K562 (cell line): ENCODE results near the gene HDAC5. TPM values are rescaled to one million over a fixed set of nuclear protein-coding genes. Genes with fewer than 3 reads are reported as not detected.

Experiments
- DDX20 ChIP-seq: fragments of 450-650 bp; IDR thresholded peaks from 2 replicates; pipeline ENCODE4 v1.6.1; 2016; ENCODE audit warnings: missing genetic modification characterization, low read depth, mild to moderate bottlenecking, missing compliant biosample characterization, moderate library complexity
- FOXA1 ChIP-seq: fragments of 450-650 bp; IDR thresholded peaks from 2 replicates; pipeline ENCODE4 v1.6.1; 2016; ENCODE audit warnings: mild to moderate bottlenecking, borderline replicate concordance
- THRAP3 ChIP-seq: fragments of 450-650 bp; IDR thresholded peaks from 2 replicates; pipeline ENCODE4 v1.6.1; 2016; ENCODE audit warnings: mild to moderate bottlenecking, inconsistent platforms, borderline replicate concordance
- polyA plus RNA-seq, 8 experiments: library from polyadenylated mRNA; depleted of rRNA in 4 of 8; stranded (reverse) in 5 of 8; unstranded in 3 of 8; fragments of >200 nt; fragmentation: Nextera tagmentation in 2 of 8; fragmentation: Illumina TruSeq in 1 of 8; extraction: Ambion mirVana in 2 of 8; extraction: Trizol in 1 of 8; gene quantifications; 2 replicates each; pipeline versions ENCODE4 v1.2.1 to v1.2.3, GENCODE V29; 2011 to 2014; ENCODE audit warnings: inconsistent platforms in 1 of 8, missing spikeins in 1 of 8
- total RNA-seq, 7 experiments: library from RNA; depleted of rRNA in 6 of 7; stranded (reverse); fragments of >200 nt in 6 of 7; fragmentation: Illumina TruSeq in 2 of 7; extraction: Trizol in 2 of 7; gene quantifications; 2 replicates each; pipeline versions ENCODE4 v1.2.1 to v1.2.3, GENCODE V29; 2011 to 2021; ENCODE audit warnings: low replicate concordance in 1 of 7
- TF ChIP-seq, protein P1 (sequence below), 2 experiments: fragments of 450-650 bp; IDR thresholded peaks; 2 replicates each; pipeline ENCODE4 v1.6.1; 2016; ENCODE audit warnings: mild to moderate bottlenecking in 2 of 2, borderline replicate concordance in 1 of 2, low read depth in 1 of 2, moderate library complexity in 1 of 2

The HDAC5 gene
- total and polyA plus RNA-seq, 9 of the 15 experiments (the other 6 are each of a cell fraction or from before 2014, with no cell fraction given): 0.45 to 26.2 (median 16.4) TPM

DNA sequence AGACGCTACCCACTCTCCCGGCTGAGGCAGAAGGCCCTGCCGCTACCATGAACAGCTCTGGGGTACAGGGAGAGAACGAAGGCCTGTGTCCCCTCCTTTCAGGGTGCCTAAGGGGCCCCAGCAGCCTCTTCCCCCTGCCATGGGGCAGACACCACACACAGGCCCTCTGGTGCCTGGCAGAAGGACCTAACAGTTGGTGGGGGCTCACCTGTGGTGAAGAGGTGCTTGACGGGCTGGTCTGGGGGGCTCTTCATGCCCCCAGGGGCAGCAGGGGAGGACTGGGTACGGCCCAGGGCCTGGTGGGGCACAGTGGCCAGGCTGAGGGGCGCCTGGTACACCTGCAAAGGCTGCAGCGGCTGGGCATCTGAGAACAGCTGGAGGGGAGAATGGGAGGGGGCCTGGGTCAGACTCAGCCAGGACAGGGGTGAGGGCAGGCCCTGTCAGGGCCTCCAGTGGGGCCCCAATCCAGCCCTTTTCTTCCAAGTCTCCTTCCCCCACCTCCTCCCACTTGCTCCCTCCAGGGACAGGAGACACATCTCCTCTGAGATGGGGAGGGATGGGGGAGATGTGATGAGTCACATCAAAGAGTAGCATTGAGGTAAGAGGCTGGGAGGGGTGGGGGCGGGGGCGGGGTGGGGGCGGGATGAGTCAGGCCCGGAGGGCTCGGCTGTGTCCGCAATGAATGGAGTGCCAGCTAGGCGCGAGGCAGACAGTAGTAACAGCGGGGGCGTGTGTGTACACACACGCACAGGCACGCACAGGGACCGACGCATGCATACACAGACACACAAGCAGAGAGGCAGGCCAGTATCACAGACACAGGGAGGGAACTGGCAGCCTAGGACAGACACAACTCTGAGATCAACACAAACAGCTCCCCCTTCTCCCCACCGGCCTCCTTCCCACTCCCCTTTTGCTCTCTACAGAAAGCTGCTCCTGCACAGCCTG, 36.8 kb downstream of the HDAC5 start (continued):
- TF ChIP-seq, protein P1, sequence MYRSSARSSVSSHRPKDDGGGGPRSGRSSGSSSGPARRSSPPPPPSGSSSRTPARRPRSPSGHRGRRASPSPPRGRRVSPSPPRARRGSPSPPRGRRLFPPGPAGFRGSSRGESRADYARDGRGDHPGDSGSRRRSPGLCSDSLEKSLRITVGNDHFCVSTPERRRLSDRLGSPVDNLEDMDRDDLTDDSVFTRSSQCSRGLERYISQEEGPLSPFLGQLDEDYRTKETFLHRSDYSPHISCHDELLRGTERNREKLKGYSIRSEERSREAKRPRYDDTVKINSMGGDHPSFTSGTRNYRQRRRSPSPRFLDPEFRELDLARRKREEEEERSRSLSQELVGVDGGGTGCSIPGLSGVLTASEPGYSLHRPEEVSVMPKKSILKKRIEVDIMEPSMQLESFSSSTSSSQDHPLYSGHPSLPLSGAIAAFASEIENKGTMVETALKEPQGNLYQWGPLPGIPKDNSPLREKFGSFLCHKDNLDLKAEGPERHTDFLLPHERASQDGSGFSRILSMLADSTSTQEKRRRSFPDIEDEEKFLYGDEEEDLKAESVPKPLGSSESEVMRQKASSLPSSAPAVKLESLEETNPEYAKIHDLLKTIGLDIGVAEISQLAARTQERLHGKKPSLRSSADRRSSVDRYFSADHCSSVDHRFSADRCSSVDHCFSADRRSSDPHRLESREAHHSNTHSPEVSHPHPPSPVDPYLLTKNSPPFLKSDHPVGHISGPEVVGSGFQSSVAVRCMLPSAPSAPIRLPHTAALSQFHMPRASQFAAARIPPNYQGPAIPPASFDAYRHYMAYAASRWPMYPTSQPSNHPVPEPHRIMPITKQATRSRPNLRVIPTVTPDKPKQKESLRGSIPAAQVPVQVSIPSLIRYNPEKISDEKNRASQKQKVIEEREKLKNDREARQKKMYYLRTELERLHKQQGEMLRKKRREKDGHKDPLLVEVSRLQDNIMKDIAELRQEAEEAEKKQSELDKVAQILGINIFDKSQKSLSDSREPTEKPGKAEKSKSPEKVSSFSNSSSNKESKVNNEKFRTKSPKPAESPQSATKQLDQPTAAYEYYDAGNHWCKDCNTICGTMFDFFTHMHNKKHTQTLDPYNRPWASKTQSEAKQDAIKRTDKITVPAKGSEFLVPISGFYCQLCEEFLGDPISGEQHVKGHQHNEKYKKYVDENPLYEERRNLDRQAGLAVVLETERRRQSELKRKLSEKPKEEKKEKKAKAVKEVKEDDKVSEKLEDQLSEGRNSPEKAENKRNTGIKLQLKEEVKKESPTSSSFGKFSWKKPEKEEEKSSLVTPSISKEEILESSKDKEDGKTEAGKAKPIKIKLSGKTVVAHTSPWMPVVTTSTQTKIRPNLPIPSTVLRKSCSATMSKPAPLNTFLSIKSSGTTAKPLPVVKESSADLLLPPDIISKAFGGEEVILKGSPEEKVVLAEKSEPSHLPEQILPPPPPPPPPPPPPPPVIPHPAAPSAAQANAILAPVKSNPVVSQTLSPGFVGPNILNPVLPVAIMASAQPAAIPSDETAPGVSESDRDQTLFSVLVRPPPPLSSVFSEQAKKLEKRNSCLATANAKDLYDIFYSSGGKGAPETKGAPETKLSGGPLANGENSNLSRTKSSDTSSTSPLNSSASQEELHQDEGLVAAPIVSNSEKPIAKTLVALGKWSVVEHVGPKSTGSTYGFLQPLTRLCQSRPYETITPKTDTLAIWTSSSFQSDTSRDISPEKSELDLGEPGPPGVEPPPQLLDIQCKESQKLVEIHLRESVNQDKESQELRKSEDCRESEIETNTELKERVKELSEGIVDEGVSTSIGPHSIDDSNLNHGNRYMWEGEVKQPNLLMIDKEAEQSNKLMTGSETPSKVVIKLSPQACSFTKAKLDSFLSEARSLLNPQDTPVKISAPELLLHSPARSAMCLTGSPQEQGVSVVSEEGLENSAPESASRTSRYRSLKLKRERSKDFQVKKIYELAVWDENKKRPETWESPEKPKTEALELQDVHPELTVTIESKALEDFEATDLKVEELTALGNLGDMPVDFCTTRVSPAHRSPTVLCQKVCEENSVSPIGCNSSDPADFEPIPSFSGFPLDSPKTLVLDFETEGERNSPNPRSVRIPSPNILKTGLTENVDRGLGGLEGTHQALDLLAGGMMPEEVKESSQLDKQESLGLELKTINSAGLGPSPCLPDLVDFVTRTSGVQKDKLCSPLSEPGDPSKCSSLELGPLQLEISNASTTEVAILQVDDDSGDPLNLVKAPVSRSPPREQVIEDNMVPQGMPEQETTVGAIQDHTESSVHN (IDR thresholded peaks at IDR 0.05; ENCODE audit: borderline replicate concordance in 1 of 2, low read depth in 1 of 2): no peak
- no peak for TF ChIP-seq DDX20 (tag)
- TF ChIP-seq FOXA1: no peak
- TF ChIP-seq THRAP3: no peak
